ENCODE data around the gene PHF20.
"Not testable (repeated sequence)": the region's sequence is repeated elsewhere in the genome, so short reads cannot be mapped to it uniquely, and the experiment has no call there.

PHF20 gene

GRCh38 chr20:35886537-35886936 is 114.7 kb downstream of the PHF20 start:
- no peak for DNase-seq (ENCODE audit: low spot score)

DNA sequence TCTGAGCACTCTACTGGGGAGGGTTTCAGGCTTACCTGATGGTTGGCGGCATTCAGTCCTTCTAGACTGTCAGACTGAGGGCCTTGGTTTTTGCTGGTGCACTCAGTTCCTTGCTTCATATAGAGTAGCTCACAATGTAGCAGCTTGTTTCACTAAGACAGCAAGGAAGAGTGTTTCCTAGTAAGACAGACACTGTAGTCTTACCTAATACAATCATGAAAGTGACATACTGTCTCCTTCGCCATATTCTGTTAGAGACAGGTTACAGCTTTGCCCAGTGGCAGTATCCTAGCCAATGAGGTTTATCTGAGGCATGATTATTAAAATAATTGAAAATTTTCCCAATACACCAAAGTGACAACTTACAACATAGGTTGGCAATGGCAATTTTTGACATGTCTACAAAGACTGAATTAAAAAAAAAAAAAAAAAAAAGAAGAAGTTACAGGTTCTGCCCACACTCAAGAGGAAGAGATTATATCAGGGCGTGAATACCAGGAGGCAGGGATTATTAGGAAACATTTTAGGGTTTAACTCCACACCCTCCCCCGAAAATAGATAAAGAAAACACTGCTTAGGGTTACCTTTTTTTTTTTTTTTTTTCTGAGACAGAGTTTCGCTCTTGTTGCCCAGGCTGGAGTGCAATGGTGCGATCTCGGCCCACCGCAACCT is 115.7 kb downstream of the PHF20 start:
- DNase-seq (ENCODE audit: low spot score): no peak

DNA sequence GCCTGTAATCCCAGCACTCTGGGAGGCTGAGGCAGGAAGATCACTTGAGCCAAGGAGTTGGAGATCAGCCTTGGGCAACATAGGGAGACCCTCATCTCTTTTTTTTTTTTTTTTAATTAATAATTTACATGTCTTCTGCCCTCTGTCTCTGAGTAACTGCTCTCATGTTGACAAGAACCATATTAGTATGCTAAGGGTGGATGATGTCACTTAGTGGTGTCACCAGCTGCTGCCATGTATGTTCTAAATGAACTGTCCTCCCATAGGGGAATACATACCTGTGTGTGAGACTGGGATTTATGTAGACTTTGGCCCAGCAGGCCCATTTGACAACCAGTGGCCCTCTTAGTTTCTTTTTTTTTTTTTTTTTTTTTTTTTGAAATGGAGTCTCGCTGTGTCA is 116.8 kb downstream of the PHF20 start:
- DNase-seq (ENCODE audit: low spot score): no peak

- no peak for DNase-seq (ENCODE audit: low spot score)
Observed at GRCh38 chr20:35891375-35891774, 119.6 kb downstream of the PHF20 start.

GRCh38 chr20:35892871-35893270 is 121.1 kb downstream of the PHF20 start:
- DNase-seq (ENCODE audit: low spot score): no peak

- DNase-seq (ENCODE audit: low spot score): no peak
Observed at GRCh38 chr20:35893942-35894341, 122.1 kb downstream of the PHF20 start.

- DNase-seq (ENCODE audit: low spot score): not testable (repeated sequence)
Observed at GRCh38 chr20:35895516-35895915, 123.7 kb downstream of the PHF20 start.

- no peak for DNase-seq (ENCODE audit: low spot score)
Observed at GRCh38 chr20:35899064-35899463, 127.2 kb downstream of the PHF20 start.

- peak; percentile 53 for DNase-seq (ENCODE audit: low spot score)
Observed at GRCh38 chr20:35901230-35901629, 129.4 kb downstream of the PHF20 start.

- DNase-seq (ENCODE audit: low spot score): peak; percentile 62
Observed at GRCh38 chr20:35901678-35902544, 130.1 kb downstream of the PHF20 start.

DNA sequence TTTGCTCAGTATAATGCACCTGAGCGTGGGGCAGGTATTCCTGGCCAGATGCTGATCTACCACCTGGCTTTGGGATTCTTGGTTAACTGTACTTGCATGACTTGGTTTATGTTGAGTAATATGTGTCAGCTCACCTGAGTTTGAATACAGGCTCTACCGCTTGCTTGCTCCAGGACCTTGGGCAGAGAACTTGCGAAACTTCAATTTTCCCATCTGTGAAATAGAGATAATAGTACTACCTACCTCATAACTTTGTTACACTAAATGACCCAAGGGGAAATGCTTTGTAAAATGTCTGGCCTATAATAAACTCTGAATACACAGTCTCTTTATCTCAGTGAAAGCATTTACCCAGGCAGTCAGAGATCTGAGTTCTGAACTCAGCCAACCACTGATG is 130.7 kb downstream of the PHF20 start:
- DNase-seq (ENCODE audit: low spot score): peak; percentile 14

DNA sequence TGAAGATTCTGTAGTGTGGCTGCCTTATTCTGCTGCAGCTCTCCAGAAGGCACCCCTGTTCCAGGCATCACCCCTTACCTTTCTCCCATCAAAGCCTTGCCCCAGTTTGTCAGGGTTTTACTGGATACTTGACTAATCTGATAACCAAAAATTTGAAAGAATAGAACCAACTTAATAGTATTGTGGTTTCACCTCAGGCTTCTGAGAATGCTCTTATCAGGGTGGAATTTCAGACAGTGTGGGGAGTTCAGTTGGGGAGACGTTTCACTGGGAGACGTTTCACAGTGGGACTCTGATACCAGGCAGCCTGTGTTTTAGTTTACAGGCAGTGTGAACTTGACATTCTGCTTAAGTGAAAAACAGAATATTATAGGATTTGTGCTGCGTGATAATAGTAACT is 132.0 kb downstream of the PHF20 start:
- DNase-seq (ENCODE audit: low spot score): no peak

GRCh38 chr20:35904982-35905663 is 133.3 kb downstream of the PHF20 start:
- DNase-seq (ENCODE audit: low spot score): no peak

GRCh38 chr20:35907017-35907701 is 135.3 kb downstream of the PHF20 start:
- no peak for DNase-seq (ENCODE audit: low spot score)

DNA sequence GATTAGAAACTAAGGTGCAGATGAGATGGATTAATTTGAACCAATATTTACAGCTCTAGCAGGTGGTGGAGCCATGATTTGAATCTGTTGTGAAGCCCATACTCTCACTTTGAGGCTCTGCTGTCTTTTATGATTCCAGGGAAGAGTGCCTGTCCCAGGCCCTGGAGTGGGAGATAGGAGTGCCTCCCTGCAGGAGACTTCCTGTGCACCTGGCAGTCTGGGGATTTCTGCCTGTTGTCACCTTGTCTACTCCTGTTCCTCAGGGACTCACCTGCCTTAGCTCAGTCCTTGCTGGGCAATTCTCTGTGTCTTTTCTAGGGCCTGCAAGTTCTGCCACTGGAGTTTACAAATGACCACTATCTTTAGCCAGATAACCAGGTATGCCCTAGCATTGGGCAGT is 136.2 kb downstream of the PHF20 start:
- no peak for DNase-seq (ENCODE audit: low spot score)

GRCh38 chr20:35909176-35909575 is 137.4 kb downstream of the PHF20 start:
- DNase-seq (ENCODE audit: low spot score): no peak

DNA sequence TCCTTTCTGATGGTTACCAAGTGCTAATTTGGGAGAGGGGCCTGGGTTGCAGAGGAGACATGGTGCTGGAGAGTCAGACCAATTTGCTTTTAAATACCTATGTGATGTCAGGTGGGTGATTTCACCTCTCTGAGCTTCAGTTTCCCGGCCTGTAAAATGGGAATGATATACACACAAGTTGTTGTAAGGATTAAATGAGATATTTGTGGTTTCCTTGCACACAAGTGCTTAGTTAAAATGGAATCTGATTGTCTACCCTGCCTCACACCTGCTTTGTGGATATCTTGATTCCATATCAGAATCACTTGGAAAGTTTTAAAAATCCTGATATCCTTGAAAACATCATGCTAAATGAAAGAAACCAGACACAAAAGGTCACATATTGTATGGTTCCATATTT is 138.0 kb downstream of the PHF20 start:
- DNase-seq (ENCODE audit: low spot score): no peak

- no peak for DNase-seq (ENCODE audit: low spot score)
Observed at GRCh38 chr20:35910254-35910653, 138.4 kb downstream of the PHF20 start.

DNA sequence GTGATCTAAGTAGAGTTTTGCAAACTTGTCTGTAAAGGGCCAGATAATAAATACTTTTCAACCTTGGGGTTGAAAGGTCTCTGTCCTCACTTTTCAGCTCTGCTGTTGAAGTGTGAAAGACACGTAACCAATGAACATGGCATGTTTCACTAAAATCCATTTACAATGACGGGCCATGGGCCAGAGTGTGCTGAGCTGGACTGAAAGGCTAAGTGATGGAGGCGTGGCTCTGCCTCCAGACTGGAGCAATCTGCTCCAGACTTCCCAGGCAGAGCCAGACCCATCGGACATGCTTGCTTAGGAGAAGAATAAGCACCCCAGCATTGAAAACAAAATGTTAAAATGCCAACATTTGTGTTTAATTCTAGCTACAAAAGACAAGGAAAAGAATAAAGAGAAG is 141.1 kb downstream of the PHF20 start:
- DNase-seq (ENCODE audit: low spot score): no peak

GRCh38 chr20:35917077-35917476 is 145.3 kb downstream of the PHF20 start:
- no peak for DNase-seq (ENCODE audit: low spot score)

- no peak for DNase-seq (ENCODE audit: low spot score)
Observed at GRCh38 chr20:35918021-35918420, 146.2 kb downstream of the PHF20 start.

DNA sequence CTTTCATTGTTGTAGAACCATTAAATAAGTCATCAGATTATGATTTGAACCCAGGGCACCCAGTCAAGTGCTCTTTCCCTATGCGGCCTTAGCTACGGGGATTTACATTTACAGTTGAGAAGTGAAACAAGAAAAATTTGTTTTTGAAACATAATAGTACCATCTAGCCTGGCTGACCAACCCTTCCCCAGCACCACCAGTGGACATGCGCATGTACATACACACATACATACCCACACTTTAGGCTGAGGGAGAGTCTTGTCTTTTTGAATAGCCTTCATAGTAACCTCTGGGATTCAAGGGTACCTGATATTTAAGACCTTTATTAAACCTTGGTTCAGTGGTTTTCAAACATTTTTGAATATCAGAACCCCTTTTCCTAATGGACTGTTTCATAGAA is 148.7 kb downstream of the PHF20 start:
- DNase-seq (ENCODE audit: low spot score): no peak

Data from hematopoietic multipotent progenitor cell treated with erythropoietin and hydrocortisone succinate and interleukin-3 and kit ligand, for 15 days (in vitro differentiated cells).